Transverse colon (tissue), 3 donors: ENCODE results near the gene EDEM1.

ENCODE experiments used
- POLR2A ChIP-seq: fragments of 450-650 bp; IDR thresholded peaks from one replicate; pipeline ENCODE4 v1.6.1; 2016; ENCODE audit warnings: antibody characterized with exemption, mild to moderate bottlenecking, moderate library complexity
- POLR2AphosphoS5 ChIP-seq, 3 donors: sonication (generic); formaldehyde crosslinking; IDR thresholded peaks; one replicate each; pipeline ENCODE4 v1.6.1; 2016; ENCODE audit warnings: antibody characterized with exemption in 3 of 3

DNA sequence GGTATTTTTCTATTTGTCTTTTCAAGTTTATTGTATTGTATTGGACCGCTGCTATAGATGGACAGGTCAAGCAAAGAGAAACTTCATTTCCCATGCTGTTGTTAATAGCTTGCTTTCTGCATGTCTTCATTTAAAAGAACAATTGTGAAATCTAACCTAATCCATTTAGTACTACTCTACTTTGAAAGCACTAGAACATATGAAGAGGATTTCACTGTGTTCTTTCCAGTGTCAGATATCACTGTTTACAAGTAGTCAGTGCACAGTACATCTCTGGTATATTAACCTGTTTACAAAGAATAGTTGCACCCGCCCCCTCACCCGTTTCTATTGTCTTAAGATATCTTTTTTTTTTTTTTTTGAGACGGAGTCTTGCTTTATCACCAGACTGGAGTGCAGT lies 21.8 kb upstream of the EDEM1 start:
- TF ChIP-seq POLR2AphosphoS5 (IDR thresholded peaks at IDR 0.05) (no peak), POLR2A (no peak)
